B cell (primary cell): ENCODE data around the gene USP46. TPM values are rescaled to one million over a fixed set of nuclear protein-coding genes. Genes with fewer than 3 reads are reported as not detected.

Source experiments
- ATAC-seq: fragments of 200-7000 bp; cut with Tn5 transposase; one replicate; pipeline ENCODE4 v1.10.0; 2021; ENCODE audit warnings: low read depth, mild to moderate bottlenecking, moderate number of reproducible peaks, moderate library complexity
- CTCF ChIA-PET: fragments of 350-600 bp; sonication (Branson Sonifier 250); formaldehyde crosslinking; loops from one replicate; lab custom pipeline; 2021; ENCODE audit warnings: antibody characterized with exemption, inconsistent platforms; lab: Charles Lee
- POLR2A ChIA-PET: fragments of 350-600 bp; sonication (Branson Sonifier 250); formaldehyde crosslinking; loops from one replicate; lab custom pipeline; 2021; ENCODE audit warnings: antibody characterized with exemption; lab: Charles Lee
- DNase-seq: peaks from one replicate; pipeline ENCODE4 v3.0.0; 2013
- H2AFZ ChIP-seq: 2 replicates; pipeline ENCODE4 v1.6.1; 2012; ENCODE audit warnings: mild to moderate bottlenecking, low read depth, low read length; ENCODE audit not compliant: insufficient read depth, poor library complexity, severe bottlenecking
- H3K27ac ChIP-seq, 2 donors: 1 replicate in 1 of 2; 2 replicates in 1 of 2; pipeline ENCODE4 v1.5.1; 2012 to 2013; ENCODE audit warnings: low read length in 2 of 2, mild to moderate bottlenecking in 2 of 2, moderate library complexity in 1 of 2
- H3K27me3 ChIP-seq, 4 experiments: fragments of 200-600 bp in 1 of 4; sonication (generic) in 1 of 4; replicated peaks in 1 of 4; 1 replicate in 2 of 4; 2 replicates in 2 of 4; pipeline versions ENCODE4 v1.6.1 to v1.7.0; 2013 to 2016; ENCODE audit warnings: low read length in 3 of 4, mild to moderate bottlenecking in 2 of 4, mixed read lengths in 1 of 4, moderate library complexity in 1 of 4; ENCODE audit not compliant: insufficient read depth in 4 of 4, control insufficient read depth in 3 of 4; ENCODE audit errors: control extremely low read depth in 1 of 4
- H3K36me3 ChIP-seq, 2 experiments: replicated peaks in 1 of 2; 1 replicate in 1 of 2; 2 replicates in 1 of 2; pipeline versions ENCODE4 v1.6.1 to v1.7.1; 2013; ENCODE audit warnings: low read length in 1 of 2; ENCODE audit not compliant: insufficient read depth in 2 of 2, control insufficient read depth in 1 of 2; ENCODE audit errors: control extremely low read depth in 1 of 2, extremely low read depth in 1 of 2
- H3K4me1 ChIP-seq, 2 donors: fragments of 200-600 bp in 1 of 2; sonication (generic) in 1 of 2; 1 replicate in 1 of 2; 2 replicates in 1 of 2; pipeline versions ENCODE4 v1.5.1 to v1.6.1; 2013 to 2017; ENCODE audit warnings: low read length in 2 of 2; ENCODE audit not compliant: control insufficient read depth in 2 of 2, insufficient read depth in 2 of 2
- H3K4me2 ChIP-seq: replicated peaks from 2 replicates; pipeline ENCODE3; 2012; ENCODE audit warnings: mild to moderate bottlenecking, low read depth, low read length; ENCODE audit not compliant: poor library complexity, severe bottlenecking
- H3K4me3 ChIP-seq, 5 experiments: fragments of 200-600 bp in 1 of 5; sonication (generic) in 1 of 5; 1 replicate in 3 of 5; 2 replicates in 2 of 5; pipeline versions ENCODE4 v1.5.1 to v1.7.0; 2011 to 2016; ENCODE audit warnings: low read length in 4 of 5, mild to moderate bottlenecking in 4 of 5, low read depth in 2 of 5, control low read depth in 1 of 5, moderate library complexity in 1 of 5; ENCODE audit not compliant: insufficient read depth in 1 of 5; ENCODE audit errors: control extremely low read depth in 1 of 5, extremely low read depth in 1 of 5
- H3K79me2 ChIP-seq: fragments of 200-600 bp; sonication (generic); one replicate; pipeline ENCODE4 v1.6.0; 2016; ENCODE audit warnings: low read length; ENCODE audit not compliant: control insufficient read depth, insufficient read depth
- H3K9ac ChIP-seq: fragments of 200-600 bp; sonication (generic); 2 replicates; pipeline ENCODE4 v1.6.1; 2017; ENCODE audit warnings: mild to moderate bottlenecking, low read length, moderate library complexity
- H3K9me3 ChIP-seq, 3 donors: one replicate each; pipeline versions ENCODE4 v1.6.1 to v1.7.1; 2013; ENCODE audit warnings: low read length in 2 of 3; ENCODE audit not compliant: control insufficient read depth in 2 of 3, insufficient read depth in 1 of 3; ENCODE audit errors: control extremely low read depth in 1 of 3
- H4K20me1 ChIP-seq: 2 replicates; pipeline ENCODE4 v1.6.0; 2012; ENCODE audit warnings: mild to moderate bottlenecking, low read length; ENCODE audit not compliant: insufficient read depth, control insufficient read depth, poor library complexity, severe bottlenecking
- H3K27ac Mint-ChIP-seq: one replicate; pipeline ENCODE4 v1.8.0; 2021; ENCODE audit warnings: mixed read lengths
- H3K27me3 Mint-ChIP-seq: one replicate; pipeline ENCODE4 v1.8.0; 2021; ENCODE audit warnings: mixed read lengths
- H3K4me1 Mint-ChIP-seq: one replicate; pipeline ENCODE4 v1.8.0; 2021; ENCODE audit warnings: mixed read lengths
- H3K4me3 Mint-ChIP-seq: one replicate; pipeline ENCODE4 v1.8.0; 2021; ENCODE audit warnings: mixed read lengths
- H3K9me3 Mint-ChIP-seq: one replicate; pipeline ENCODE4 v1.8.0; 2022; ENCODE audit warnings: mixed read lengths; ENCODE audit not compliant: insufficient read depth
- EZH2 ChIP-seq: IDR thresholded peaks from 2 replicates; pipeline ENCODE4 v1.6.1; 2012; ENCODE audit warnings: borderline replicate concordance, low read depth, mild to moderate bottlenecking, moderate library complexity, low read length; ENCODE audit not compliant: insufficient read depth, poor library complexity, severe bottlenecking
- WGBS: methylation state at CpG from one replicate; pipeline ENCODE4 v1.1.5; 2013; ENCODE audit warnings: missing lambda C conversion rate; ENCODE audit not compliant: insufficient coverage; 5-methylcytosine and 5-hydroxymethylcytosine counted together
- intact Hi-C: fragments of 100-400 bp; cut with micrococcal nuclease; formaldehyde crosslinking; loops from one replicate; pipeline ENCODE4 v1.10.0; 2022
- polyA plus RNA-seq: library from polyadenylated mRNA; depleted of rRNA; stranded (reverse); fragments of >200 nt; gene quantifications from 2 replicates; pipeline ENCODE4 v1.2.3, GENCODE V29; 2012
- total RNA-seq, 2 donors: library from RNA; stranded (reverse); fragments of 120-200 nt in 1 of 2; gene quantifications; 1 replicate in 1 of 2; 2 replicates in 1 of 2; pipeline versions ENCODE4 v1.2.3 to v1.2.4, GENCODE V29; 2013 to 2022
- TF ChIP-seq, protein P1 (sequence below): fragments of 200-600 bp; IDR thresholded peaks from one replicate; pipeline ENCODE4 v1.8.0; 2022; ENCODE audit warnings: antibody characterized with exemption, mild to moderate bottlenecking

USP46 gene
- total and polyA plus RNA-seq, 2 donors (not counting 1 experiment from before 2014, with no cell fraction given), result 1.8 to 11.8 TPM

DNA sequence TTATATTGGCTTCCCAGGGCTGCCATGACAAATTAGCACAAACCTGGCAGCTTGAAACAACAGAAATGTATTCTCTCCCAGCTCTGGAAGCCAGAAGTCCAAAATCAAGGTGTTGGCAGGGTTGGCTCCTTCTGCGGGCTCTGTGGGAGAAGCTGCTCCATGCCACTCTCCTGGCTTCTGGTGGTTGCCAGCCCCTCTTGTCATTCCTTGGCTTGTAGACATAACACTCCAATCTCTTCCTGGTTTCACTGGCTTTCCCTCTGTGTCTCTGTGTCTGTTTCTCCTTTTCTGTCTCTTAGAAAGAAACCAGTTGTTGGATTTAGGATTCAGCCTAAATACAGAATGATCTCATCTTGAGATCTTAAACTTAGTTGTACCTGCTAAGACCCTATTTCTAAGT lies 85.5 kb downstream of the USP46 start:
- POLR2A ChIA-PET, result no interaction called here

DNA sequence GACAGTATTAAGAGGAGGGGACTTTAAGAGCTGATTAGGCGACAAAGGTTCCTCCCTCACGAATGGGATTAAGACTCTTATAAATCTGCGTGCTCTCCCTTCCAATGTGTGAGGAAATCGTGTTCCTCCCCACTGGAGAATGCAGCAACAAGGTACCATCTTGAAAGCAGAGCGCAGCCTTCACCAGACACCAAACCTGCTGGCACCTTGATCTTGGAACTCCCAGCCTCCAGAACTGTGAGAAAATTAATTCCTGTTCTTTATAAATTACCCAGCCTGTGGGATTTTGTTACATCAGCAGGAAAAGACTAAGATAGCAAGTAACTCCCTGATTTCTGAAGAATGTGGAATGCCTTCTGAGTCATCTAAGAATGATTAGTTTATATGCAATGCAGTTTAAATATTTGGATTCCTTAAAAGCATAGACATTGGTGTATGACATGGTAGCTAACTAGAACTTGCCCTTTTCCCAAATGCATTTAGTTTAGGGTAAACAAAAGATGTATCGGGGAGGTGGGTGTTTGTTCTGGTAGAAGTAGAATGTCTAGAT lies 86.1 kb downstream of the USP46 start:
- POLR2A ChIA-PET, result no interaction called here
- Histone ChIP-seq H3K27ac (no peak overlapping the region), H3K4me2 (no peak overlapping the region), H3K4me1 (no peaks in the 10 kb centered on the region), H3K9me3 (no peaks in the 10 kb centered on the region), H4K20me1 (no peaks in the 10 kb centered on the region), H3K36me3 (no peaks in the 10 kb centered on the region), H3K4me3 (no peak overlapping the region), H3K27me3 (no peaks in the 10 kb centered on the region), H2AFZ (no peak overlapping the region), H3K9ac (no peak overlapping the region), H3K79me2 (no peaks in the 10 kb centered on the region)
- intact Hi-C loops, result no loop called here
- ATAC-seq (no peak), DNase-seq (no peak)
- H3K9me3 Mint-ChIP-seq, result peaks cover 2% of the 10 kb centered on the region
- peaks cover 32% of the 10 kb centered on the region for H3K27me3 Mint-ChIP-seq
- no peaks in the 10 kb centered on the region for H3K4me1 Mint-ChIP-seq
- no peak overlapping the region for H3K4me3 Mint-ChIP-seq
- TF ChIP-seq, protein P1, sequence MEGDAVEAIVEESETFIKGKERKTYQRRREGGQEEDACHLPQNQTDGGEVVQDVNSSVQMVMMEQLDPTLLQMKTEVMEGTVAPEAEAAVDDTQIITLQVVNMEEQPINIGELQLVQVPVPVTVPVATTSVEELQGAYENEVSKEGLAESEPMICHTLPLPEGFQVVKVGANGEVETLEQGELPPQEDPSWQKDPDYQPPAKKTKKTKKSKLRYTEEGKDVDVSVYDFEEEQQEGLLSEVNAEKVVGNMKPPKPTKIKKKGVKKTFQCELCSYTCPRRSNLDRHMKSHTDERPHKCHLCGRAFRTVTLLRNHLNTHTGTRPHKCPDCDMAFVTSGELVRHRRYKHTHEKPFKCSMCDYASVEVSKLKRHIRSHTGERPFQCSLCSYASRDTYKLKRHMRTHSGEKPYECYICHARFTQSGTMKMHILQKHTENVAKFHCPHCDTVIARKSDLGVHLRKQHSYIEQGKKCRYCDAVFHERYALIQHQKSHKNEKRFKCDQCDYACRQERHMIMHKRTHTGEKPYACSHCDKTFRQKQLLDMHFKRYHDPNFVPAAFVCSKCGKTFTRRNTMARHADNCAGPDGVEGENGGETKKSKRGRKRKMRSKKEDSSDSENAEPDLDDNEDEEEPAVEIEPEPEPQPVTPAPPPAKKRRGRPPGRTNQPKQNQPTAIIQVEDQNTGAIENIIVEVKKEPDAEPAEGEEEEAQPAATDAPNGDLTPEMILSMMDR, result no peak
- no peak for TF ChIP-seq EZH2
- no peak overlapping the region for H3K27ac Mint-ChIP-seq
- 100% methylated on average over 3 of the region's 6 CpGs for WGBS
- CTCF ChIA-PET, result no interaction called here

More for the DNA sequence above, 85.5 kb downstream of the USP46 start:
- no peak overlapping the region for H3K4me3 ChIP-seq
- WGBS, result 100% methylated on average over 1 of the region's 1 CpG
- no peaks in the 10 kb centered on the region for H3K4me1 Mint-ChIP-seq
- H2AFZ ChIP-seq, result no peak overlapping the region
- no peaks in the 10 kb centered on the region for H3K36me3 ChIP-seq
- H3K4me2 ChIP-seq, result no peak overlapping the region
- H3K27ac ChIP-seq, result no peak overlapping the region
- H3K79me2 ChIP-seq, result no peaks in the 10 kb centered on the region
- H3K27me3 ChIP-seq, result no peaks in the 10 kb centered on the region
- H3K9me3 ChIP-seq, result no peaks in the 10 kb centered on the region
- peaks cover 32% of the 10 kb centered on the region for H3K27me3 Mint-ChIP-seq
- ATAC-seq (no peak), DNase-seq (no peak)
- H3K9ac ChIP-seq, result no peak overlapping the region
- no peak for TF ChIP-seq EZH2
- intact Hi-C loops, result no loop called here
- H3K4me1 ChIP-seq, result no peaks in the 10 kb centered on the region
- CTCF ChIA-PET, result no interaction called here
- no peak overlapping the region for H3K27ac Mint-ChIP-seq
- H3K4me3 Mint-ChIP-seq, result no peak overlapping the region
- H3K9me3 Mint-ChIP-seq, result peaks cover 2% of the 10 kb centered on the region
- no peaks in the 10 kb centered on the region for H4K20me1 ChIP-seq
